HG03064 (cell line): ENCODE measurements around the gene DYSF.

Experiments used
- ATAC-seq: cut with Tn5 transposase; IDR thresholded peaks from one replicate; pipeline ENCODE4 v1.9.1; 2021; ENCODE audit warnings: low read depth; ENCODE audit not compliant: unreplicated experiment

DYSF gene

DNA sequence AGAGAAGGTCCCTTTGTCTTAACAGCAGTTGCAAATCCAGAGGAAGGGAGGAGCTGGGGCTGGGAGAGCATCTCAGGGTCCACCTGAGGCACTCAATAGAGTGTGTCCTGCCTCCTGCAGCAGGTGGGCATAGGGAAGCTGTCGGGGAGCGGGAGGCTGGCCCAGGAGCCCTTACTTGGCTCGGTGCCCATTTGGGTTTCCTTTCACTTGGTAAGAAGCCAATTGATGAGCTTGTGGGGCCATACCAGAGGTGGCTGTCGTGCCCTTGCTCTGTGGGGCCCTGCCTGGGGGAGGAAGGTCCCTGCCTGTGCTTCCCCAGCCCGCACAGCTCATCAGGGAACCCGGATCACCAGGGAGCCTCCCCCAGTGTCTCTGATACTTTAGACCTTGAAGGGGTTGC is 229.7 kb downstream of the DYSF start:
- no peak for ATAC-seq

DNA sequence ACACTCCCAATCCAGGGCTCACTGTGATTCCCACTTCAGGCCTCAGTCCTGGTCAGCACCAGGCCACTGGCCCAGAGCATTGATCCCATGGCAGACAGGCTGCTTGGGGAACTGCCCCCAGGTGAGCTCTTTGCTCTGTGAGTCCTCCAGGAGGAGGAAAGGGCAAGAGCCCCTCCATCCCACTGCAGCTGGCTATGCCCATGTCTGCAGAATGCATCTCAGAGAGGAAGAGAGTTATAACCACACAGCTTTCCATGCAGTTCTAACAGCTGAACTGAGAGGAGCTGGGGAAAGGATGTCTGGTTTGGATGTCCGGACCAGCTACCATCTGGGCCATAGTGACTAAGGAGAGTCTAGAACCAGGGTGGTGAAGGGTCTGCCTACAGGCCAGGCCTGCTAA is 230.3 kb downstream of the DYSF start:
- no peak for ATAC-seq

DNA sequence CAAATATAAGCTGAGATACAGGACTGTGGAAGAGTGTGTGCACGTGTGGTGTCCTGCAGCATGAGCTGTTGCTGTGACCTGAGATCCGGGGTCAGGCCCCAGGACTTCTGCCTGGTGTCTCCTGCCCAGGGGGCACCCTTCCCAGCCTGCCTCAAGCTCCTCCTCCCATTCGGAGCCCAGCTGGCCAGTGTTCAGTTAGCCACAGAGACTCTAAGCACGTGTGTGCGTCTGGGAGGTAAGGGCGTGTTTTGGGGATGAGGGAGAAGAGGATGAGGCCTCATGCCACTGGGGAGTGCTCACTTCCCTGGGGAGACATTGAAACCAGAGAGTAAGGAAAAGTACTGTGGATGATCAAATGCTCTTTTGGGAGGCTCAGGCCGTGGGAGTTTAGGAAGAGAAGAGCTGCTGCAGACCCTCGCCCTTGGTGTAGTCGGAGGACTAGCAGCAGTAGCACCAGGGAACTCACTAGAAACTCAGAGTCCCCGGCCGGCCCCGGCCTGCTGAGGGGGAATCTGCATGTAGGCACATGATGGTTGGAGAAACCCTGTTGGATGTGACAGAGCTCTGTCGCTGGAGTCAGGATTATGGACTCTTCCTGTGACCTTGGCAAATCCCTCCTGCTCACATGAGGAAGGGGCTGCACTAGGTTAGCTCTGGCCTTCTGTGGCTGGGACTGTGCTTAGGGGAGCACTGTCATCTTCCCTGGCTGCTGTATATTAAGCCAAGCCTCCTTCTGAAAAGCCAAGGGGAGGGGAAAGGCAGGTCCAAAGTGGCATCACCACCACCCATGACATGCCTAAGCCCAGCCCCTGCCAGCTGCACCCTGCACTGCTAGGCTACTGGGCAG is 231.1 kb downstream of the DYSF start:
- no peak for ATAC-seq

DNA sequence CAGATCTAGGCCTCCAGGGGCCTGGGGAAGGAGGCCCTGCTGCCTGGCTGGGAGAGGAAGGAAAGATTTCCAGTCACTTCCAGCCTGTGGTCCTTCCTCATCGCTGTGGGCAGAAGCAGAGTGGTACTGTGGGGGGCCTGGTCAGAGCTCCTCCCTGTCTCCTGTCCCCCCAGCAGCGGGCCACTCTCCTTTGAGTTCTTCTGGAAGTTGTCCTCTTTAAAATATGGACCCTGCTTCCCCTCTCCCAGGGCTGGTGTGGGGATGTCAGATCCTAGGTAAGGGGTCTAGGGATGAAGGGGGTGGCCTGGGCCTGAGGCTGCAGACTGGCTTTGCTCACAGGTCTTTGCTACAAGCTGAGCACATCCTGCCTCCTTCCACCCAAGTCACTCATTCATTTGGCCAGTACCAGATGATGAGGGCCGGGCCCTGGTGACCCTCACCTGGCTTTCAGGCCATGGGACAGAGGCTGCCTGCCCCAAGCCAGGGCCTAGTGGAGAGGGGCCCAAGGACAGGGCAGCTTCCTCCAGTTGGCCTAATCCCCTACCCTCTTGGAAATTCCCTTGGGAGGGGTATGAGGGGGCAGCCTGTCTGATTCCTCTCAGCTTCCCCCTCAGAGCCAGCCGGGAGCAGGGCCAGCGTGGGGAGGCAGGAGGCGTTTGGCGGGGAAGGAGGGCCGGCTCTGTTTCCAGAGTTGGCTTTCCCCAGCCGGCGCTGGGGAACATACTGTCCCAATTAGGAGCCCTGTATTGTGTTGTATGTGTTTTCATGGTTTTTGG is 231.9 kb downstream of the DYSF start:
- no peak for ATAC-seq

DNA sequence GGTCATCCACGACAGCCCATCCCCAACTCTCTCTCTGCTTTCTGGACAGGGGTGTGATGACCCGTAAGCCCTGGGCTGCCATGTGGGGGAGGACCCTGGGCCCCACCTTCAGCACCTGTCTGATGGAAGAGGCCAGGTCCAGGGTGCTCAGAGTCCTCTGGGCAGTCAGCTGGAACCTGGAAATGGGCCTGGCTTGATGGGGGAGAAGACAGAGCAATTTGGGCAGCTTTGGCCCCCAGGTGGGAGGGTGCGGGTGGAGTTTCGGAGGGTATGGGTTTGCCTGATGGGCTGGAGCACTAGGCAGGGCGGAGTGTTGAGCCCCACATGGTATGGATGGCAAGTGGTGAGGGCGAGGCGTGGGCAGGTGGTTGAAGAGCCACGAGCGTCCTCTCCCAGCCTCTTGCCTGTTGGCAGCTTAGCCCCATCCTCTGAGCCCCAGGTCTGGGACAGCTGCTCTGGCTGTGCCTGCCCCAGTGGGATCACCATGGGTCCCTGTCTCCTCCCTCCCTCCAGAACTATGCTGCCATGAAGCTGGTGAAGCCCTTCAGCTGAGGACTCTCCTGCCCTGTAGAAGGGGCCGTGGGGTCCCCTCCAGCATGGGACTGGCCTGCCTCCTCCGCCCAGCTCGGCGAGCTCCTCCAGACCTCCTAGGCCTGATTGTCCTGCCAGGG is 232.7 kb downstream of the DYSF start:
- ATAC-seq: no peak

DNA sequence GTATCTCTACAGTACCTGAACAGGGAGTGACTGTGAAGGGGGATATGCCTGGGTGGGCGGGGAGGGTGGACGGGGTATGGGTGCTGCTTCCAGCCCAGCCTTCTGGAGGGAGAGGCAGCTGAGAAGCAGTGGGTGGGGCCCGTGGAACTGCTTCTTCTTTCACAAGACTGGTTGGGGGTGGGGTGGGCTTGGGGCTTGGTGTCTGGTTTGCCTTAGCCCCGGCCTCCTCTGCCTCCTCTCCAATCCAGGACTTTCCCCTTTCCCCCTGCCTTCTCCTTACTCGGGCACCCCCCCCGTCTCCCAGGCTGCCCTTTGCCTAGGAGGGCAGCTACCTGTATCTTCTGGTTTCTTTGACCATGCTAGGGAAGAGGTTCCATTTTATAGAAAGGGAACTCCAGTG is 233.4 kb downstream of the DYSF start:
- no peak for ATAC-seq

DNA sequence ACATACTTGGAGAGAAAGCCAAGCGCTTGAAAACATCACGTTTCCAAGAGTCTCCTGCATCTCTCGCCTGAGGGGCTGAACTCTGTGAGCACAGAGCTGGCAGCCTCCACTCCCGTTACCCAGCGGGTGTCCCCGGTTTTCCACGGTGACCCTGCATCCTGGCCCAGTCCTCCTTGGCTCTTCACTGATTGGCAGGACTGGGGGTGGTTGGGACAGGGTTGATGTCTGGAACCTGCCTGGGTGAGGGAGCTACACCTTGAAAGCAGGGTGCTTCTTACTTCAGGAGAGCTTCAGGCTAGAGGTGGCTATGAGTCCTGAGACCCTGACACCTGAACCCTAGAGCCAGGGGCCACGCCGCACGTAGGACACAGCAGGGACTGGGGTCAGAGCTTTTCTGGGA is 234.1 kb downstream of the DYSF start:
- no peak for ATAC-seq

DNA sequence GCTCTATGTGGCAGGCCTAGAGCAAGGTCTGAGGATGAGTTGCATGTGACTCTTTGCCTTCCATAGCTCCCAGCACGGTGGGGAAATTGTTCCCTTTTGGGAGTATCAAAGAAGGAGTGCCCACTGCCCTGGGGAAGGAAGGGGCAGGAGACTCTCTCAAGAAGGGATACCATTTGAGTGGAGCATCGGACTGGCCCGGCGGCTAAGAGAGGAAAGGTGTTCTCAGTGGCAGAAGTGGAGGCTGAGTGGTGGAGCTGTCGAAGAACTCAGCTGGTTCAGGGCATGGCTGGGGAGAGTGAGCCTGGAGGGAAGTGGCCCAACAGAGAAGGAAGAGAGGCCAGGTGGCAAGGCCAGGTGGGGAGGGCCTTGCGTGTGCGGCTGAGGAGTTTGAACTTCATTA is 235.2 kb downstream of the DYSF start:
- ATAC-seq: no peak

DNA sequence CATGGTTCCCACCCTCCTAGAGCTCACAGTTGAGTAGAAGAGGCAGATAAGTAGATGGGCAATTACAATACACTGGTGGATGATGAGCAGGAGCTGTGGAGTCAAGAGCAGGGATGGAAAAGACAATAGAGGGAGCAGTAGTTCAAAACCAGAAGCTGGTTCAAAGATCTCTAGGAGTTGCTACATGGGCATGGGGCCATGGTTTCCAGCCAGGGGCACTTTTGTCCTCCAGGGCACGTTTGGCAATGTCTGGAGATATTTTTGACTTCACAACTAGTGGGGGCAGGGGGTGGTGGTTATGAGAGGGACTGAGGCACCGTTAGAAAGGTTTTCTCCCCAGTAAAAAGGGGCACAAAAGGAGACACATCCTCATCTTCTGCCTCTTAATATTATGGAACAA is 236.0 kb downstream of the DYSF start:
- no peak for ATAC-seq

DNA sequence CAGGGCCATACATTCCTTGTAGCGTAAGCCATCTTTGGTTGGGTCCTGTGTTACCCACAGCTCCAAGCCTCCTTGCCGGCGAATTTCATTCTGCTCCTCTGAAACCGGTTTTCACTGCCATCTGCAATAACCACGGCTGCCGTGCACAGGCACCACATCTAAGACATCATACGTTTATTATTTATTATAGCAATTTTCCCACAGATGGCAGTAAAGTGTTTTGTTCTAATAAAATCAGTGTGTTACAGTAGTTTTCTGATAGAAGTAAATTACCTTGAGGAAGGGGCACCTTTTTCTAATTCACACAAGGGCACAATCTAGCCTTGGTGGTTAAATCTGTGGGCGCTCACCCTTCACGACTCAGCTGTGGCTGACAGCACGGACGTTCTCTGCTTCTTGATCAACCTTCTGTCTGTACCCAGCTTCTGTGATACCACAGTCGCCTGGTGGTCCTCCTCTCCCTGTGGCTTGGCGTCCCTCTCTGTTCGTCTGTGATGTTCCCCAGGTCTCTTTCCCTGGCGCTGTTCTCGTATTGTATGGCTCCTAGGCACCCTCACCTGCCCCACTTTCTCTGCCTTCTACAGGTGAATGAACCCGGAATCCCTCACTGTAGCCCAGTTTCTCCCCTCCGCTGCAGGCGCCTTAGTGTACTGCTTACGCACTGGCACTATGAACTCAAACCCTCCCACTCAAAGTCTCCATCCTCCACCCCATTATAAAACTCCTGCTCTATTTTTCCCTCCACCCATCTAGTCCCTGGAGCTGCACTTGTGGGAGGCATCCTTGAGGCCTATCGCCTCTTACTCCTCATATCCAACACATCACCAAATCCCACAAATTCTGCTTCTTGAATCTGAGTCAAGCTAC is 236.8 kb downstream of the DYSF start:
- no peak for ATAC-seq

DNA sequence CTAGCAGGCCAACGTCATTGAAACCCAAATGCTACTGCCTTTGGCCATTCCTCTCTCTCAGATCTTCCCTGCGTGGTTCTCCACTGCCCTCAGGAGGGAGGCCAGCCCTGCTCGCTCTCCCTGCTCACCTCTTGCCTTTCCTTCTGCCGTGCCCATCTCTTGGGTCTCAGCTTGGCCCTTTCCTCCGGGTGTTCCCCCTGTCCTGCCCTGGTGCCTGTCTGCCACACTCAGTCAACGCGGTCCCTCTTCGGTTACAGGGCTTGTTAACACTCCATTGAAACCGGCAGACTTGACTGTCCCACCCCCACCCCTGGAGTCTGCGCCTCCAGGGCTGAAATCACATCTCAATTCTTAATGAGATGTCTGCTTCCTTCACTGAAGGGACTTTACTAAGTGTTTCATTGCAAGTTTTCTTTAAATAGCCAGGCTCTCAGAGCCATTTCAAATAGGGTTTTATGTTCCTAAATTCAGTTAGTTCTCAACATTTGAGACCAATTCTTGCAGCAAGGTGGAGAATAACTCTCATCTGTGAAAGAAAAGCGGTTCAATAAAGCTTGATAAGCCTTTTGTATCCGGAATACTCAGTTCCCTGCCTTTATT is 237.6 kb downstream of the DYSF start:
- ATAC-seq: no peak

DNA sequence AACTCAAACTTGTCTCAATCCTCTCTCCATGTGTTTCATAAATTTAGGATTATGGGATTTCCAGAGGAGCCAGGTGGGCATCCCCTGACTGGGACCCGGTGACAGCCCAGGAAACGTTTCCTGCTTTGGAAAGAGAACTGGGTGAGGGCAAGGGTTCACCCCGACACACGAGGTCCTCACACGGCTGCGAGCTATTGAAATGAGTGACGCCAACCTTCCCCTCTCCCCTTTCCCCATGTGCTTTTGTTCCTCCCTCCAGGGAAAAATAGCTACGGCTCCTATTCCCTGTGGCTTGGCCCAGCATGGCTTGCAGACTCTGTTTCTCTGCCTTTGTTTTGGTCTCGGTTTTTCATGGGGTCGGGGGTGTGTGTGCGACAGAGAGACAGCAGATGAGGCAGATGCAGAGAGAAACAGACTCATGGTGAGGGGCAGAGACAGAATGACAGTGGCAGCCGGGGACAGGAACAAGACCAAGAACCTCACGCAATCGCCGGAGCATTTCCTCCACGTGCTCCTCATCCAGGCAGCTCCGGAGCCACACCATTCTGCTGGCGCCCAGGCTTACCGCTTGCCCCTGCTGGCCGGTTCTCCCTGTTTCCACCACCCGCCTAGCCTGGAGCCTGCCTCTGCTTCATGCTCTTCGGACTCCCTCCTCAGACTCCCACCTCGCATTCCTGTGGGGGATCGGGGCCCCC is 238.5 kb downstream of the DYSF start:
- ATAC-seq: no peak

DNA sequence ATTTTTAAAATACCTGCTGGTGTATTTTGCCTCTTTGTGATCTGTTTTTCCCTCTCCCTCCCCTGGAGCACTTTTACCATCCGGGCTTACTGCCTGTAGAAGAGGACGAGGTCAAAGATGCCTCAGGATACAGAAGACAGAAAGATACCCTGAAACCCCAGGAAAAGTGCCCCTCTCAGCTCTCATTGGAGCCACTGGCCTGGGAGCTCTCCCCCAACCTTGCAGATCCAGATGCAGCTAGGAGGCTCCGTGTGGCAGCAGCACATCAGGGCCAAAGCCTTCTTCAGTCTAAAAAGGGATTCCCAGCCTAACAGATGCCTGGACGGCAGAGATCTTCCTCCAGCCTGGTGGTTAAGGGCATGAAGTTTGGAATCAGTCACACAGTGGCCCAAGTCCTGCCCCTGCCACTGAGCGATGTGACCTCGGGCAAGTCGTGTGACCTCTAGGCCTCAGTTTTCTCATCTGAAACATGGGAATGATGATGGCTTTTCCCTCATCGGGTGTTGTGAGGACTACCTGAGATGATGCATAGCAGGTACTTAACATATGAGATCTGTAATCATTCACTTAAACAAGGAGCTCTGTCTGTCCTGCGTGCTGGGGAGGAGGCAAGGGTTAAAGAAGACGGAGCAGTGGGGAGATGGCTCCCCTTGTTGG is 239.4 kb downstream of the DYSF start:
- ATAC-seq: no peak

DNA sequence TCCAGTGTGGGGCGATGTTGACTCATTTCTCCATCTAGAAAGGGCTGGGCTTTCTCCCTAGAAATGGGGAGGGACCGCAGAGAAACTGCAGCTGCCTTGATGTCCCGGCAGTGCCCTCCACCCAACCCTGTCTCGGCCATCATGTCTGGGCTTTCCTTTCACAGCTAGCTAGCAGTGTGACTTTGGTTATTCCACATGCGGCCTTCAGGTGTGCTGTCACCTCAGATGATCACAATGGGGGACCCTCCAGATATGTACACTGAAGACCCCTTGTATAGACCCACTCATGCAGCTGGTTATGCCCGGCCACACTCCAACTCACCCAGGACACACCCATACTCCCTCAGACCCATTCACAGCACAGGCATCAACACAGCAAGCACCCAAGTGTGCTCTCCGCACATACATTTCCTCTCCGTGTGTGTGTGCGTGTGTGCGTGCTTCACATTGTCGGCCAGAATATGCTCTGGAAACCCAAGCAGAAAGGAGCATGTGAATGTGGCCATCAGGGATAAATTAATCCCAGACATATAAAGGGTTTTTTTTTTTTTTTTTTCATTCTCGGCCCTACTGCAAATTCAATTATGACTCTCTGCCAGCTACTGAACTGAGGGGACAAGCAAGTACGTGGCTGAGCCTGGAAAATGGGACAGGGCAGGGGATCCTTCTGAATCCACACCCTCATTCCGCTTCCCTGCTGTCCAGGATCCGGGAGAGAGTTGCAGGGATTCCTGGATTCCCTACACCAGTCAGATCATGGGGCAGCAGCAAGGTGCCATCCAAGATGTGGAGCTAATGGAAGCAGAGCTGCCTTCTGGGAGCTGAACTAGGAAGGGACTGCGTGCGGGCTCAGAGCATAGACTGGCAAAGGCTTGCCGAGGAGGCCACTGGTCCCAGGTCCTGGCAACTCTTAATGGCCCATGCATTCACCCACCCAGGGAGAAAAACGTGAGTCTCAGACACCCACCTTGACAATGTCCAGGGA is 240.2 kb downstream of the DYSF start:
- ATAC-seq: no peak

DNA sequence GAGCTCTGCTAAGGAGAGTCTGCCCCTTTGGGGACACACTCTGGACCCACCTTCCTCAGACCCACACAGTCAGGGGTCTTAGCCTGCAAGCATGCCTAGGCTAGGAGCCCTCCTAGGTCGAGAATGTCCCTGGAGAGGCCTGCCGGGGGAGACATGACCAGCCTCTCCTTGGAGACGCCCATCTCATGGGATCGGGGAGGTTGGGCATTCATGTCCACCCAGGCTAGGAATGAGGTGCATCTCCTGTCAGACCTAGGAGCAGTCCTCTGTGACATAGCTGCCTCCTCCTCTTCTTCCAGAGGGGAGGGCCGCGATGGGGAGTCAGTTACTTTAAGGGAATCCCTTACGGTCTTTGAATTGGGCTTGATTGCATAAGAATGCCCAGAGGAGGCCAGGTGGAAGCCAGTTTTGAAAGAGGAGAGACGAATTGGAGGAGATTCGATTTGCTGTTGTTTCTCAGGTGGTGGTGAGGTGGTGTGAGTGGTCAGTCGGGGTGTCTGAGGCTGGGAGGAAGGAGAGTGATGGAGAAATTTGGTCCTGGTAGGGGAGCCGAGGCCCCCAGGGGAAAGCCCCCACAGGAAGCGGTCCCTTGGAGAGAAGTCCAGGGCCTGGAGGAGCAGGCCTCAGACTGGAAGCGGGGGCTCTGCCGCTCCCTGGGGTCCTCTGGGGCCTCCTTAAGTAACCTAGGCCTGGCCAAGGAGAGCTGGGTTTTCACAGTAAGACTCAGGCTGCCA is 241.3 kb downstream of the DYSF start:
- no peak for ATAC-seq

DNA sequence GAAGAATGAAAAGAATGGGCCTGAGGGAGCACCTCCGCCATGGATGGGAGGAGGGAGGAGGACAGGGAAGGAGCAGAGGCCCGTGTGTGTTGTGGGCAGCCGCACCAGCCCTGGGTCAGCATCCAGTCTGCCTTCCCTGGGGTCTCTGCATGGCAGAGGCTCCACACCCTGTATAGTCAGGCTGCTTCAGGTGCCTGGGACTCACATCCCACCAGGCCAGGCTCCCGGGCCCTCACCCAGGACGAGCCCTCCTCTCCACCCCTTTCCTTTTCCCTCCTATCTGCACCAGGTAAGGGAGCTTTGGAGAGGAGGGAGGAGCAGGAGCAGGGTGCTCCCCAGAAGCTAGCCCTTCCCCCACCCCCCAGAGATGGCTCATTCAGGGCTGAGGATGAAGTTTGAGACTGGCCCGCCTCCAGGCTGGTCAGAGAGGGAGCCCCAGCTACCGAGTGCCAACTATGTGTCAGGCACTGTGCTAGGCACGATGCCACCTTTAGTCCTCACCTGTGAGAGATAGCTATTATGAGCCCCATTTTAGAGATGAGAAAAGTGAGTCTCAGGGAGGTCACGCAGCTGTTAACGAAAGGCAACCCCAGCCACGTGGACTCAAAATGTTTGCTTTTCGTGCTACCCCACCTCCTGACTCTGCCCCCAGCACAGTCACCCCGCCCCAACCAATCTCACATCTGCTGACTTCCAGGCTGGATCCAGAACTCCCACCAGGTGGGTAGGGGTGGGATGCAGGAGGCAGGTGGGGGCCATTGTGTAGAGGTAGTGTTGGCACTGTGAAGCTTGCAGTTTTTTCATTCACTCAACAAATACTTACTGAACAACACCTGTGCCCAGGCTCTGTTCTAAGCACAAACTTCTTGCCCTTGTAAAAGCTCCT is 242.1 kb downstream of the DYSF start:
- no peak for ATAC-seq
